Gastroesophageal sphincter (tissue), 3 donors: ENCODE results near the gene TSPAN17.

Experiments
- EP300 ChIP-seq: sonication (generic); formaldehyde crosslinking; IDR thresholded peaks from one replicate; pipeline ENCODE4 v1.6.1; 2017; ENCODE audit warnings: antibody characterized with exemption, mild to moderate bottlenecking
- POLR2AphosphoS5 ChIP-seq: sonication (generic); formaldehyde crosslinking; IDR thresholded peaks from one replicate; pipeline ENCODE4 v1.6.1; 2017; ENCODE audit warnings: antibody characterized with exemption
- TF ChIP-seq, protein P1 (sequence below), 4 experiments: fragments of 200-600 bp in 2 of 4; fragments of 450-650 bp in 2 of 4; sonication (generic) in 1 of 4; IDR thresholded peaks; one replicate each; pipeline ENCODE4 v1.5.1; 2017 to 2019; ENCODE audit warnings: antibody characterized with exemption in 4 of 4, mild to moderate bottlenecking in 2 of 4, moderate library complexity in 2 of 4

GRCh38 chr5:176694631-176695030 is 47.3 kb downstream of the TSPAN17 start:
- TF ChIP-seq, protein P1, sequence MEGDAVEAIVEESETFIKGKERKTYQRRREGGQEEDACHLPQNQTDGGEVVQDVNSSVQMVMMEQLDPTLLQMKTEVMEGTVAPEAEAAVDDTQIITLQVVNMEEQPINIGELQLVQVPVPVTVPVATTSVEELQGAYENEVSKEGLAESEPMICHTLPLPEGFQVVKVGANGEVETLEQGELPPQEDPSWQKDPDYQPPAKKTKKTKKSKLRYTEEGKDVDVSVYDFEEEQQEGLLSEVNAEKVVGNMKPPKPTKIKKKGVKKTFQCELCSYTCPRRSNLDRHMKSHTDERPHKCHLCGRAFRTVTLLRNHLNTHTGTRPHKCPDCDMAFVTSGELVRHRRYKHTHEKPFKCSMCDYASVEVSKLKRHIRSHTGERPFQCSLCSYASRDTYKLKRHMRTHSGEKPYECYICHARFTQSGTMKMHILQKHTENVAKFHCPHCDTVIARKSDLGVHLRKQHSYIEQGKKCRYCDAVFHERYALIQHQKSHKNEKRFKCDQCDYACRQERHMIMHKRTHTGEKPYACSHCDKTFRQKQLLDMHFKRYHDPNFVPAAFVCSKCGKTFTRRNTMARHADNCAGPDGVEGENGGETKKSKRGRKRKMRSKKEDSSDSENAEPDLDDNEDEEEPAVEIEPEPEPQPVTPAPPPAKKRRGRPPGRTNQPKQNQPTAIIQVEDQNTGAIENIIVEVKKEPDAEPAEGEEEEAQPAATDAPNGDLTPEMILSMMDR (IDR thresholded peaks at IDR 0.05) = no peak
- TF ChIP-seq EP300 (no peak), POLR2AphosphoS5 (no peak)
